WTC11 (cell line): Measurements from ENCODE around the gene KIF3A. TPM values are rescaled to one million over a fixed set of nuclear protein-coding genes. Genes with fewer than 3 reads are reported as not detected.

Experiments used
- ATAC-seq: fragments of 200-7000 bp; cut with Tn5 transposase; 2 replicates; pipeline ENCODE4 v1.10.0; 2021; ENCODE audit warnings: mild to moderate bottlenecking, moderate library complexity
- CTCF ChIA-PET: fragments of 300-600 bp; sonication (Branson Sonifier 250); formaldehyde crosslinking; loops from one replicate; lab custom pipeline; 2021; ENCODE audit warnings: antibody characterized with exemption; lab: Charles Lee
- POLR2A ChIA-PET: fragments of 350-600 bp; sonication (Branson Sonifier 250); formaldehyde crosslinking; loops from one replicate; lab custom pipeline; 2021; ENCODE audit warnings: antibody characterized with exemption; lab: Charles Lee
- DNase-seq: peaks from one replicate; pipeline ENCODE4 v3.0.0; 2021; ENCODE audit warnings: low spot score
- H3K27ac Mint-ChIP-seq: 2 replicates; pipeline ENCODE4 v1.8.0; 2021; ENCODE audit warnings: mixed read lengths
- H3K27me3 Mint-ChIP-seq: 2 replicates; pipeline ENCODE4 v1.8.0; 2021; ENCODE audit warnings: low read depth, mild to moderate bottlenecking, moderate library complexity, mixed read lengths
- H3K36me3 Mint-ChIP-seq: 2 replicates; pipeline ENCODE4 v1.8.0; 2021; ENCODE audit warnings: mixed read lengths
- H3K4me1 Mint-ChIP-seq: 2 replicates; pipeline ENCODE4 v1.8.0; 2022; ENCODE audit warnings: mixed read lengths
- H3K4me3 Mint-ChIP-seq: 2 replicates; pipeline ENCODE4 v1.8.0; 2021; ENCODE audit warnings: mild to moderate bottlenecking, moderate library complexity, mixed read lengths
- H3K9me3 Mint-ChIP-seq: 2 replicates; pipeline ENCODE4 v1.8.0; 2021; ENCODE audit warnings: mixed read lengths
- ATF2 ChIP-seq: sonication (generic); formaldehyde crosslinking; IDR thresholded peaks from 2 replicates; pipeline ENCODE4 v1.8.1; 2022; ENCODE audit warnings: low read depth, missing genetic modification reagents, borderline replicate concordance
- ATF3 ChIP-seq: sonication (generic); formaldehyde crosslinking; conservative IDR thresholded peaks from 2 replicates; pipeline ENCODE4 v1.8.1; 2022; ENCODE audit warnings: mild to moderate bottlenecking, missing genetic modification reagents
- ELF4 ChIP-seq: sonication (generic); formaldehyde crosslinking; IDR thresholded peaks from 2 replicates; pipeline ENCODE4 v1.8.1; 2022; ENCODE audit warnings: low read depth, mild to moderate bottlenecking, moderate library complexity, missing genetic modification reagents
- EMX1 ChIP-seq: fragments of 250-450 bp; sonication (Bioruptor Pico); IDR thresholded peaks from 2 replicates; pipeline ENCODE4 v1.8.0; 2021; ENCODE audit warnings: mild to moderate bottlenecking
- ESRRA ChIP-seq: sonication (generic); formaldehyde crosslinking; IDR thresholded peaks from 2 replicates; pipeline ENCODE4 v1.8.1; 2022; ENCODE audit warnings: mild to moderate bottlenecking, missing genetic modification reagents, borderline replicate concordance
- FOXJ3 ChIP-seq: sonication (generic); formaldehyde crosslinking; IDR thresholded peaks from 2 replicates; pipeline ENCODE4 v1.9.0; 2021; ENCODE audit warnings: missing genetic modification reagents, mild to moderate bottlenecking, borderline replicate concordance
- FOXK1 ChIP-seq: sonication (generic); formaldehyde crosslinking; IDR thresholded peaks from 2 replicates; pipeline ENCODE4 v1.8.0; 2022; ENCODE audit warnings: mild to moderate bottlenecking, moderate library complexity, missing genetic modification reagents
- FOXP4 ChIP-seq: sonication (generic); formaldehyde crosslinking; IDR thresholded peaks from 2 replicates; pipeline ENCODE4 v1.8.0; 2022; ENCODE audit warnings: mild to moderate bottlenecking, missing genetic modification reagents
- GABPB1 ChIP-seq: sonication (generic); formaldehyde crosslinking; IDR thresholded peaks from 2 replicates; pipeline ENCODE4 v1.8.1; 2023; ENCODE audit warnings: mild to moderate bottlenecking, missing genetic modification reagents
- GRHL2 ChIP-seq: fragments of 250-450 bp; sonication (Bioruptor Pico); IDR thresholded peaks from 2 replicates; pipeline ENCODE4 v1.8.0; 2022; ENCODE audit warnings: mild to moderate bottlenecking, moderate library complexity; ENCODE audit not compliant: insufficient replicate concordance, severe bottlenecking
- GTF2I ChIP-seq: fragments of 250-450 bp; sonication (Bioruptor Pico); conservative IDR thresholded peaks from 2 replicates; pipeline ENCODE4 v1.4.0; 2021; ENCODE audit warnings: mild to moderate bottlenecking
- HMGA2 ChIP-seq: fragments of 250-450 bp; sonication (Bioruptor Pico); IDR thresholded peaks from 2 replicates; pipeline ENCODE4 v1.4.0; 2021; ENCODE audit warnings: mild to moderate bottlenecking, moderate library complexity
- IRF2 ChIP-seq: sonication (generic); formaldehyde crosslinking; IDR thresholded peaks from 2 replicates; pipeline ENCODE4 v1.8.0; 2022; ENCODE audit warnings: low read depth, missing genetic modification reagents, borderline replicate concordance
- MLX ChIP-seq: sonication (generic); formaldehyde crosslinking; IDR thresholded peaks from 2 replicates; pipeline ENCODE4 v1.8.1; 2023; ENCODE audit warnings: mild to moderate bottlenecking, missing genetic modification reagents, moderate library complexity
- MYBL2 ChIP-seq: sonication (generic); formaldehyde crosslinking; IDR thresholded peaks from 2 replicates; pipeline ENCODE4 v1.8.1; 2023; ENCODE audit warnings: mild to moderate bottlenecking, moderate library complexity, missing genetic modification reagents
- NR2C2 ChIP-seq: sonication (generic); formaldehyde crosslinking; IDR thresholded peaks from 2 replicates; pipeline ENCODE4 v1.8.0; 2022; ENCODE audit warnings: mild to moderate bottlenecking, missing genetic modification reagents
- PREB ChIP-seq: sonication (generic); formaldehyde crosslinking; IDR thresholded peaks from 2 replicates; pipeline ENCODE4 v1.8.1; 2022; ENCODE audit warnings: mild to moderate bottlenecking, missing genetic modification reagents, moderate library complexity, borderline replicate concordance
- SMAD3 ChIP-seq: sonication (generic); formaldehyde crosslinking; IDR thresholded peaks from 2 replicates; pipeline ENCODE4 v1.8.0; 2022; ENCODE audit warnings: missing genetic modification reagents, mild to moderate bottlenecking, borderline replicate concordance
- TEAD4 ChIP-seq: sonication (generic); formaldehyde crosslinking; IDR thresholded peaks from 2 replicates; pipeline ENCODE4 v1.8.0; 2022; ENCODE audit warnings: mild to moderate bottlenecking, missing genetic modification reagents
- ZNF121 ChIP-seq: sonication (generic); formaldehyde crosslinking; IDR thresholded peaks from 2 replicates; pipeline ENCODE4 v1.8.0; 2023; ENCODE audit warnings: missing genetic modification reagents
- ZNF138 ChIP-seq: sonication (generic); formaldehyde crosslinking; conservative IDR thresholded peaks from 2 replicates; pipeline ENCODE4 v1.8.1; 2022; ENCODE audit warnings: mild to moderate bottlenecking, moderate library complexity, missing genetic modification reagents
- ZNF219 ChIP-seq: sonication (generic); formaldehyde crosslinking; IDR thresholded peaks from 2 replicates; pipeline ENCODE4 v1.8.0; 2023; ENCODE audit warnings: missing genetic modification reagents, mild to moderate bottlenecking, borderline replicate concordance
- ZNF416 ChIP-seq: fragments of 250-450 bp; sonication (Bioruptor Pico); IDR thresholded peaks from 2 replicates; pipeline ENCODE4 v1.9.0; 2021; ENCODE audit warnings: mild to moderate bottlenecking, inconsistent platforms
- ZNF512 ChIP-seq: sonication (generic); formaldehyde crosslinking; IDR thresholded peaks from 2 replicates; pipeline ENCODE4 v1.8.1; 2022; ENCODE audit warnings: missing genetic modification reagents, borderline replicate concordance
- total RNA-seq: library from RNA; stranded (reverse); gene quantifications from 3 replicates; pipeline ENCODE4 v1.2.3, GENCODE V29; 2021
- TF ChIP-seq, protein P1 (sequence below): sonication (generic); formaldehyde crosslinking; IDR thresholded peaks from 2 replicates; pipeline ENCODE4 v1.8.1; 2023; ENCODE audit warnings: mild to moderate bottlenecking, moderate library complexity, missing genetic modification reagents

KIF3A gene
- total RNA-seq, 1 experiment from 2014 or later = 10.1 TPM

- H3K9me3 Mint-ChIP-seq = no peaks in the 10 kb centered on the region
- no peaks in the 10 kb centered on the region for H3K36me3 Mint-ChIP-seq
- no peaks in the 10 kb centered on the region for H3K27me3 Mint-ChIP-seq
- no peak for TF ChIP-seq FOXJ3
- no peak for TF ChIP-seq ZNF416 (CRISPR knock-in tag)
- TF ChIP-seq NR2C2 = no peak
- TF ChIP-seq ZNF138 (CRISPR knock-in tag) = no peak
- no peak for TF ChIP-seq ZNF512 (CRISPR knock-in tag)
- TF ChIP-seq HMGA2 (CRISPR knock-in tag) = no peak
- TF ChIP-seq EMX1 (CRISPR knock-in tag) = no peak
- TF ChIP-seq FOXK1 = no peak
- no peak for TF ChIP-seq ATF2 (CRISPR knock-in tag)
- TF ChIP-seq MLX (CRISPR knock-in tag) = no peak
- no peak for TF ChIP-seq GRHL2 (CRISPR knock-in tag)
- TF ChIP-seq IRF2 (CRISPR knock-in tag) = no peak
- TF ChIP-seq ELF4 (CRISPR knock-in tag) = no peak
- no peak for TF ChIP-seq FOXP4 (CRISPR knock-in tag)
- no peak for TF ChIP-seq MYBL2 (CRISPR knock-in tag)
- no peak for TF ChIP-seq TEAD4 (CRISPR knock-in tag)
- H3K27ac Mint-ChIP-seq = no peak overlapping the region
- peaks cover 6% of the 10 kb centered on the region for H3K4me1 Mint-ChIP-seq
- ATAC-seq (no peak), DNase-seq (no peak)
- CTCF ChIA-PET = no interaction called here
- no peak overlapping the region for H3K4me3 Mint-ChIP-seq
- POLR2A ChIA-PET = no interaction called here
These were observed 52.9 kb downstream of the KIF3A start for GRCh38 chr5:132684491-132684890.

DNA sequence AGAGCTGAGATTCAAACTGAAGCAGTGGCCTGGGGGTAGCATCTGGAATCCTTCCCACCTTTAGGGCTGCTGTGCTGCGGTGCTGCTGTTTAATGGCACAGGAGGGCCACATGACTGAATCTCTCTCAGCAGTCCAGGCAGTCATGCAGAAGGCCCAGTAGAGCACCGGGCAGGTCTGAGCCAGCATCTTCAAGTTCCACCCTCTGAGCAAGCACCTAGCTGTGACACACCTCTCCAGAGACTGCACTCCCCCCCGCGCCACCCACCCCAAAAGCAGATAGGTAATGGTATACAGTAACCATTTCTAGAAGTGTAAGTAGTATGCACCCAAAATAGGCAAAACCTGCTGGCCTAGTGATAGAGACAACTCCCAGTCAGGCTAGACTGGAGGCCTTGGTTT, 55.4 kb downstream of the KIF3A start:
- no peaks in the 10 kb centered on the region for H3K36me3 Mint-ChIP-seq
- POLR2A ChIA-PET = no interaction called here
- no peak for TF ChIP-seq IRF2 (CRISPR knock-in tag)
- no peak for TF ChIP-seq ATF3 (CRISPR knock-in tag)
- TF ChIP-seq, protein P1, sequence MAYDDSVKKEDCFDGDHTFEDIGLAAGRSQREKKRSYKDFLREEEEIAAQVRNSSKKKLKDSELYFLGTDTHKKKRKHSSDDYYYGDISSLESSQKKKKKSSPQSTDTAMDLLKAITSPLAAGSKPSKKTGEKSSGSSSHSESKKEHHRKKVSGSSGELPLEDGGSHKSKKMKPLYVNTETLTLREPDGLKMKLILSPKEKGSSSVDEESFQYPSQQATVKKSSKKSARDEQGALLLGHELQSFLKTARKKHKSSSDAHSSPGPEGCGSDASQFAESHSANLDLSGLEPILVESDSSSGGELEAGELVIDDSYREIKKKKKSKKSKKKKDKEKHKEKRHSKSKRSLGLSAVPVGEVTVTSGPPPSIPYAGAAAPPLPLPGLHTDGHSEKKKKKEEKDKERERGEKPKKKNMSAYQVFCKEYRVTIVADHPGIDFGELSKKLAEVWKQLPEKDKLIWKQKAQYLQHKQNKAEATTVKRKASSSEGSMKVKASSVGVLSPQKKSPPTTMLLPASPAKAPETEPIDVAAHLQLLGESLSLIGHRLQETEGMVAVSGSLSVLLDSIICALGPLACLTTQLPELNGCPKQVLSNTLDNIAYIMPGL (CRISPR knock-in tag) = no peak
- no peak for TF ChIP-seq EMX1 (CRISPR knock-in tag)
- TF ChIP-seq PREB = no peak
- TF ChIP-seq ELF4 (CRISPR knock-in tag) = no peak
- TF ChIP-seq ZNF219 (CRISPR knock-in tag) = no peak
- TF ChIP-seq GABPB1 (CRISPR knock-in tag) = no peak
- no peak for TF ChIP-seq SMAD3
- TF ChIP-seq ESRRA = no peak
- TF ChIP-seq ZNF121 (CRISPR knock-in tag) = no peak
- no peak for TF ChIP-seq GTF2I
- TF ChIP-seq, all 79 proteins: peak for 0
- no peak for DNase-seq
- no peak for ATAC-seq
- H3K27ac Mint-ChIP-seq = no peak overlapping the region
- H3K4me1 Mint-ChIP-seq = peaks cover 6% of the 10 kb centered on the region
- no peak overlapping the region for H3K4me3 Mint-ChIP-seq
- no peaks in the 10 kb centered on the region for H3K27me3 Mint-ChIP-seq
- CTCF ChIA-PET = no interaction called here
- H3K9me3 Mint-ChIP-seq = no peaks in the 10 kb centered on the region
